HL-60/S4 (cell line): ENCODE data around the gene MED20.

ENCODE experiments used
- in situ Hi-C: fragments of 300-500 bp; cut with MboI; formaldehyde crosslinking; loops from 2 replicates; pipeline ENCODE4 v1.14.3; 2022; ENCODE audit warnings: low sequenced_read_pairs

MED20 gene

GRCh38 chr6:41859356-41859755 is 61.6 kb downstream of the MED20 start:
- in situ Hi-C loops: no loop called here

DNA sequence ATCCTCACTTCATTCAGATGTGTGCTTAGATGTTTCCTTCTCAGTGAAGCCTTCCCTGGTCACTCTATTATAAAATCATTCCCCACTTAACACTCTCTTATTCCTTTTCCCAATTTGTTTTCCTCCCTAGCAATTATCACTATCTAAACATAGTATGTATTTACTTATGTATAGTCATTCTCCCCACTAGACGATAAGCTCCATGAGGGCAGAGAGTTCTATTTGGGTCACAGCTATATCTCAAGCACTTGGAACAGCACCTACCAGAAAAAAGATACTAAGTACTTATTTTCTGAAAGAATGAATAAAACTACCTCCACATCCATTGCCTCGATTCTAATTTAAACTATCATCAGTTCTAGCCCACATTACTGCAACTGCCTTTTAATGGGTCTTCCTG is 62.2 kb downstream of the MED20 start:
- in situ Hi-C loops: no loop called here
